Omental fat pad (tissue), 4 donors: ENCODE data around the gene SIK3. TPM values are rescaled to one million over a fixed set of nuclear protein-coding genes. Genes with fewer than 3 reads are reported as not detected.

Source experiments
- ATAC-seq: fragments of 150-250 bp; one replicate; pipeline ENCODE4 v1.9.1; 2016; ENCODE audit warnings: mild to moderate bottlenecking, moderate library complexity; ENCODE audit not compliant: low FRiP score
- DNase-seq: peaks from one replicate; pipeline ENCODE4 v3.0.0-alpha.2; 2019; ENCODE audit warnings: low spot score
- CTCF ChIP-seq, 3 donors: fragments of 450-650 bp; IDR thresholded peaks; one replicate each; pipeline ENCODE4 v1.5.1; 2016 to 2017; ENCODE audit warnings: antibody characterized with exemption in 3 of 3, mild to moderate bottlenecking in 3 of 3, moderate library complexity in 2 of 3
- total RNA-seq, 4 donors: library from RNA; depleted of rRNA; stranded (reverse); fragments of >200 nt; gene quantifications; one replicate each; pipeline ENCODE4 v1.1.0, GENCODE V29; 2016

The SIK3 gene
- total RNA-seq, 4 donors from 2014 or later: 31.2 to 54.6 (median 50.2) TPM

- TF ChIP-seq CTCF (IDR thresholded peaks at IDR 0.05): no peak
- DNase-seq (no peak), ATAC-seq (no peak)
Measured at GRCh38 chr11:117092951-117093590, 5.2 kb downstream of the SIK3 start.

GRCh38 chr11:117091753-117092477, 6.3 kb downstream of the SIK3 start:
- DNase-seq (no peak), ATAC-seq (no peak)
- no peak for TF ChIP-seq CTCF (IDR thresholded peaks at IDR 0.05)

DNA sequence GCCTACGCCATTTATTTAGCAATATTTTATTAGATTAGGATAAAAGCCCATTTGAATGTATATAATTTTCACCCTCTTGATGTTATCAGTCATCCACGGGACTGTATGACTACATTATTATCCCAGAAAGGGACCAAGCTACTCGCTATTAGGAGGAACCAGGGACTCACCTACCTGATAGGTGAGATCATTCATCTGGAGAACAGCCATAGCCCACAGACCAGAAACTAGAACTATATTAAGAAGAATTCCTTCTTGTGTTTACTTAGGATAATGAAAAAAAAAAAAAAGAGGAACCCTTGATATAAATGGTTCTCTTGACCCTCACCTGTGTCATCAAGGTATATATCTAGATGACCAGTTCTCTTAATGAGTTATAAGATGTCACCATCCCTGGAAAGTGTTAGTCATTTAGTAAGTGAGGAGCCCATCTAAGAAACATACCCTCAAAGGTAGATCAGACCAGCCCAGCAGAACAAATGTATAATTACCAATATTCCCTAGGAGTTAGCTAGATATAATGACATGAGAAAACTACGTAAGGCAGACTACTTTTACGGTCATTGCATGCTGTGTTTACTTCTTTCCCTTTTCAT, 8.0 kb downstream of the SIK3 start:
- no peak for ATAC-seq
- TF ChIP-seq CTCF (IDR thresholded peaks at IDR 0.05): no peak
- no peak for DNase-seq

DNA sequence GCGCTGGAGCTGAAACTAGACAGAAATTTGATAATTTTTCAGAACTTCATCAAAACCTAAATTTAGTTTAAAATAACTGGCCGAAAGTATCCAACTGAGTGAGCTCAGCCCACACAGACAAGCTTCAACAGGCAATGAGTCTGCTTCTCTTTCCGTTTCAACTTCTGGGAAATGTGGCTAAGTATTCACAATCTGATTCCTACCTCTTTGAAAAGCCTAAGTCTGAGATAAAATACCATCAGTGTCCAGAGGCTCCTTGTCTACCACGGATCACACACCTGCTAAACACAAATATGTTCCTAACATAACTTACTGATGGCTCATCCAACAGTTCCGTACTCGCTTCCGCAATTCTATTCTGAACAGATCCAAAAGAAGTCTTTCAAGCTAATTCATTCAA, 8.5 kb downstream of the SIK3 start:
- ATAC-seq: no peak
- no peak for DNase-seq
- TF ChIP-seq CTCF (IDR thresholded peaks at IDR 0.05): no peak

DNA sequence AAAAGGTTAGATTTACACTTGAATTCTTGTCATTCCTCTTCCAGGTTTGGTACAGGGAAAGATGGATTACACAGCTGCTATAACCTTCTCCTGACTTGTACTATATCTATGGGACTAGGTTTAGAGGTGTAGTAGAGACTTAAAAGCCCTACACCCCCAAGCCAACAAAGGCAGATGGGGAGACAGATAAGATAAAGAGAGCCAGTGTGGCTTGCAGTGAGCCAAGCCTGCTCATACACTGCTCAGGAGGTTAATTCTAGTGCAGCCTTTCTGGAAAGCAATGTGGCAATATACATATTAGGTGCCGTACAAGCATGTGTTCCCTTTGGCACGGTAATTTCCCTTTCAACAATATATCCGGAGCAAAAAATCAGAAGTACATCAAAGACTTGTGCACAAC, 10.8 kb downstream of the SIK3 start:
- ATAC-seq (no peak), DNase-seq (no peak)
- no peak for TF ChIP-seq CTCF (IDR thresholded peaks at IDR 0.05)

DNA sequence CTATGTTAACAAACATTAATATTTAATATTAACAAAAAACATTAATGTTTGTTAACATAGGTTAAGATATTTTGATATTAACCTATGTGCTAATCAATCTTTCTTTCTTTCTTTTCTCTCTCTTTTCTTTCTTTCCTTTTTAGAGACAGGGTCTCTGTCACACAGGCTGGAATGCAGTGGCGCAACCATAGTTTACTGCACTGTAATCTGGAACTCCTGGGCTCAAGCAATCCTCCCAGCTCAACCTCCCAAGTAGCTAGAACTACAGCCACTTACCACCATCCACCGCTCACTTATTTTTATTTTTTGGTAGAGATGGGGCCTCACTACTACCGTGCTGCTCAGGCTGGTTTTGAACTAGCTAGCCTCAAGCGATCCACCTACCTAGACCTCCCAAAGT, 13.2 kb downstream of the SIK3 start:
- no peak for DNase-seq

More for the DNA sequence above, 13.2 kb downstream of the SIK3 start:
- TF ChIP-seq CTCF (IDR thresholded peaks at IDR 0.05): no peak
- no peak for ATAC-seq
